Ramos (cell line): ENCODE measurements around the gene OAS2.
"Not testable (repeated sequence)": the region's sequence is repeated elsewhere in the genome, so short reads cannot be mapped to it uniquely, and the experiment has no call there.

ENCODE experiments used
- in situ Hi-C: fragments of 300-500 bp; cut with MboI; formaldehyde crosslinking; loops from one replicate; pipeline ENCODE4 v1.14.3; 2022; ENCODE audit warnings: low sequenced_read_pairs; ENCODE audit not compliant: unreplicated experiment

The OAS2 gene

GRCh38 chr12:112979041-112979680 is 842 bp downstream of the OAS2 start:
- in situ Hi-C loops: no loop called here

GRCh38 chr12:112980491-112981158 is 2.3 kb downstream of the OAS2 start:
- in situ Hi-C loops: no loop called here

GRCh38 chr12:112985642-112986290 is 7.4 kb downstream of the OAS2 start:
- in situ Hi-C loops: no loop called here

GRCh38 chr12:112986291-112986800 is 8.0 kb downstream of the OAS2 start:
- in situ Hi-C loops: no loop called here

- in situ Hi-C loops: no loop called here
These were observed 9.2 kb downstream of the OAS2 start for GRCh38 chr12:112987561-112987960.

- in situ Hi-C loops: no loop called here
These were observed 9.9 kb downstream of the OAS2 start for GRCh38 chr12:112988224-112988623.

GRCh38 chr12:112988823-112989385 is 10.6 kb downstream of the OAS2 start:
- in situ Hi-C loops: not testable (repeated sequence)

- in situ Hi-C loops: loop anchor here (10.0 kb wide), 2 partner anchors 55 to 105 kb away; no protein-coding TSS in a partner anchor
These were observed 11.5 kb downstream of the OAS2 start for GRCh38 chr12:112989806-112990205.

- in situ Hi-C loops: loop anchor here (10.0 kb wide), 2 partner anchors 52 to 102 kb away; no protein-coding TSS in a partner anchor
These were observed 14.5 kb downstream of the OAS2 start for GRCh38 chr12:112992541-112993398.

- in situ Hi-C loops: loop anchor here (5.0 to 10.0 kb wide), 3 partner anchors 50 to 187 kb away; no protein-coding TSS in a partner anchor
These were observed 16.7 kb downstream of the OAS2 start for GRCh38 chr12:112995008-112995407.

GRCh38 chr12:112996501-112996900 is 18.2 kb downstream of the OAS2 start:
- in situ Hi-C loops: loop anchor here (5.0 to 10.0 kb wide), 3 partner anchors 48 to 186 kb away; no protein-coding TSS in a partner anchor

- in situ Hi-C loops: loop anchor here (5.0 to 10.0 kb wide), 3 partner anchors 47 to 185 kb away; no protein-coding TSS in a partner anchor
These were observed 19.2 kb downstream of the OAS2 start for GRCh38 chr12:112997506-112997905.

- in situ Hi-C loops: loop anchor here (5.0 to 10.0 kb wide), 3 partner anchors 46 to 183 kb away; no protein-coding TSS in a partner anchor
These were observed 20.9 kb downstream of the OAS2 start for GRCh38 chr12:112998987-112999767.

- in situ Hi-C loops: no loop called here
These were observed 22.1 kb downstream of the OAS2 start for GRCh38 chr12:113000433-113000832.

GRCh38 chr12:113002155-113002554 is 23.8 kb downstream of the OAS2 start:
- in situ Hi-C loops: no loop called here

- in situ Hi-C loops: no loop called here
These were observed 24.4 kb downstream of the OAS2 start for GRCh38 chr12:113002676-113003075.

GRCh38 chr12:113003636-113004035 is 25.3 kb downstream of the OAS2 start:
- in situ Hi-C loops: no loop called here

- in situ Hi-C loops: no loop called here
These were observed 27.4 kb downstream of the OAS2 start for GRCh38 chr12:113005762-113006161.

GRCh38 chr12:113006206-113006605 is 27.9 kb downstream of the OAS2 start:
- in situ Hi-C loops: no loop called here
